Left lung (tissue), 10 donors: ENCODE data around the gene ETV6. TPM values are rescaled to one million over a fixed set of nuclear protein-coding genes. Genes with fewer than 3 reads are reported as not detected.
A peak's percentile ranks its signal among the peaks of the same experiment; 100 is the strongest.

Experiments used
- ATAC-seq: fragments of 200-7000 bp; cut with Tn5 transposase; one replicate; pipeline ENCODE4 v1.9.1; 2020; ENCODE audit warnings: moderate library complexity
- DNase-seq, 4 donors: peaks; one replicate each; pipeline ENCODE4 v3.0.0-alpha.2; 2013 to 2020
- H3K27ac ChIP-seq, 2 donors: fragments of 200-600 bp; sonication (generic) in 1 of 2; one replicate each; pipeline versions ENCODE4 v1.5.0 to v1.8.0; 2020 to 2021
- H3K27me3 ChIP-seq, 2 donors: fragments of 200-600 bp; sonication (generic) in 1 of 2; one replicate each; pipeline versions ENCODE4 v1.5.0 to v1.8.0; 2020 to 2021
- H3K36me3 ChIP-seq, 2 donors: fragments of 200-600 bp; sonication (generic) in 1 of 2; one replicate each; pipeline versions ENCODE4 v1.5.0 to v1.8.0; 2020 to 2021
- H3K4me1 ChIP-seq, 2 donors: fragments of 200-600 bp; one replicate each; pipeline ENCODE4 v1.8.0; 2021
- H3K4me3 ChIP-seq, 2 donors: fragments of 200-600 bp; sonication (generic) in 1 of 2; one replicate each; pipeline versions ENCODE4 v1.5.0 to v1.8.0; 2020 to 2021; ENCODE audit warnings: mild to moderate bottlenecking in 1 of 2
- H3K9me3 ChIP-seq, 2 donors: fragments of 200-600 bp; sonication (generic) in 1 of 2; one replicate each; pipeline versions ENCODE4 v1.5.0 to v1.8.0; 2020 to 2021
- intact Hi-C, 2 donors: fragments of 100-400 bp; cut with DNase I; formaldehyde crosslinking; loops; one replicate each; pipeline versions ENCODE4 v1.11.2 to v1.14.2; 2022
- polyA plus RNA-seq, 6 donors: library from polyadenylated mRNA; unstranded; fragments of 120-200 nt; gene quantifications; one replicate each; pipeline ENCODE4 v1.2.1, GENCODE V29; 2013; ENCODE audit not compliant: insufficient read length in 6 of 6
- total RNA-seq, 2 donors: library from RNA; stranded (reverse); fragmentation: NEBNext Ultra II Directional; extraction: Animal tissue kit (Norgen Biotek cat#: 25700); gene quantifications; one replicate each; pipeline ENCODE4 v1.2.1, GENCODE V29; 2021
- TF ChIP-seq, protein P1 (sequence below), 2 donors: fragments of 200-600 bp; sonication (generic) in 1 of 2; IDR thresholded peaks; one replicate each; pipeline versions ENCODE4 v1.5.0 to v1.8.0; 2021; ENCODE audit warnings: antibody characterized with exemption in 2 of 2
- donor health status: DM: no; HTN: yes; CAD: no.
- donor health status: DM: no; HTN: no; CAD: no.

ETV6 gene
- total and polyA plus RNA-seq, 8 donors, result 16.0 to 44.7 (median 17.1) TPM

DNA sequence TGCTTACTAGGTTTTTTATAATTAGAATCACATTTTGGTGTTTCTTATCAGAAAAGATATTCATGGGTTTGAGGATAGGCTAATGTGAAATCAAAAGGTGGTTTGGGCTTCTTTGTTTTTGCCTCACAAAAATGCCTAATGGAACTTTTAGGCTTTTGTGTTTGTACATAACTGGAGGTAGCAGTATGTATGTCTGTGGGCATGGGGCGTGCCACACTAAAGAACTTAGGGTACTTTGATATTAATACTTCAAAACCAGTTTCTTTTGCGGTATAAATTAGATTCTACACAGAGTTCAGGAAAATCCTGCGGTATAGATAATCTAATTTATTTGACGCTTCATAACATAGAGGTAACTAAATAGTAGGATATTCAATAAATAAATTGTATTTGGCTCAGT lies 1.9 kb downstream of the ETV6 start:
- TF ChIP-seq, protein P1, sequence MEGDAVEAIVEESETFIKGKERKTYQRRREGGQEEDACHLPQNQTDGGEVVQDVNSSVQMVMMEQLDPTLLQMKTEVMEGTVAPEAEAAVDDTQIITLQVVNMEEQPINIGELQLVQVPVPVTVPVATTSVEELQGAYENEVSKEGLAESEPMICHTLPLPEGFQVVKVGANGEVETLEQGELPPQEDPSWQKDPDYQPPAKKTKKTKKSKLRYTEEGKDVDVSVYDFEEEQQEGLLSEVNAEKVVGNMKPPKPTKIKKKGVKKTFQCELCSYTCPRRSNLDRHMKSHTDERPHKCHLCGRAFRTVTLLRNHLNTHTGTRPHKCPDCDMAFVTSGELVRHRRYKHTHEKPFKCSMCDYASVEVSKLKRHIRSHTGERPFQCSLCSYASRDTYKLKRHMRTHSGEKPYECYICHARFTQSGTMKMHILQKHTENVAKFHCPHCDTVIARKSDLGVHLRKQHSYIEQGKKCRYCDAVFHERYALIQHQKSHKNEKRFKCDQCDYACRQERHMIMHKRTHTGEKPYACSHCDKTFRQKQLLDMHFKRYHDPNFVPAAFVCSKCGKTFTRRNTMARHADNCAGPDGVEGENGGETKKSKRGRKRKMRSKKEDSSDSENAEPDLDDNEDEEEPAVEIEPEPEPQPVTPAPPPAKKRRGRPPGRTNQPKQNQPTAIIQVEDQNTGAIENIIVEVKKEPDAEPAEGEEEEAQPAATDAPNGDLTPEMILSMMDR (IDR thresholded peaks at IDR 0.05), result no peak
- Histone ChIP-seq H3K4me1 (peaks cover 18 to 58% of the 10 kb centered on the region in 2 donors), H3K27me3 (no peaks in the 10 kb centered on the region), H3K4me3 (peak overlapping the region; percentile 54 to 77), H3K27ac (peak overlapping the region; percentile 96 to 99), H3K9me3 (no peaks in the 10 kb centered on the region), H3K36me3 (no peaks in the 10 kb centered on the region)
- no peak for ATAC-seq
- no peak for DNase-seq
- intact Hi-C loops, result no loop called here

DNA sequence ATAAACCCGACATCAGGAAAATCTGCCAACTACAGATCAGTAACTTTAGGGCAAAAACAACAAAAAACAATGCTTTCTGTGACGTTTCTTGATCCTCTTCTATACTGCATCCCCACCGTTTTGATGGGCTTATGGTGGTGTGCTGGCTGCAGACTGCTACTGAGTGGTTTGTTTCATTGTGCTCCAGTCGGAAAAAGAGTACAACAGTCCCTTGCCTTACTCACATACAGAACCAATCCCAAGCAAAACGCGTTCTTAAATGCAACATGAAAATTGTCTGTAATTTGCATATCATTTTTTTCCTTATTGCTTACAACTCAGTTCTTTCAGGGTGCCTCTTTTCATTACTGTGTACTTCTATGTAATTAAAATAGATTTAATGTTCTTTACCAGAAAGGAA lies 2.3 kb downstream of the ETV6 start:
- peaks cover 18 to 62% of the 10 kb centered on the region in 2 donors for H3K4me1 ChIP-seq
- TF ChIP-seq, protein P1 (IDR thresholded peaks at IDR 0.05), result no peak
- peak; percentile 22 for ATAC-seq

DNA sequence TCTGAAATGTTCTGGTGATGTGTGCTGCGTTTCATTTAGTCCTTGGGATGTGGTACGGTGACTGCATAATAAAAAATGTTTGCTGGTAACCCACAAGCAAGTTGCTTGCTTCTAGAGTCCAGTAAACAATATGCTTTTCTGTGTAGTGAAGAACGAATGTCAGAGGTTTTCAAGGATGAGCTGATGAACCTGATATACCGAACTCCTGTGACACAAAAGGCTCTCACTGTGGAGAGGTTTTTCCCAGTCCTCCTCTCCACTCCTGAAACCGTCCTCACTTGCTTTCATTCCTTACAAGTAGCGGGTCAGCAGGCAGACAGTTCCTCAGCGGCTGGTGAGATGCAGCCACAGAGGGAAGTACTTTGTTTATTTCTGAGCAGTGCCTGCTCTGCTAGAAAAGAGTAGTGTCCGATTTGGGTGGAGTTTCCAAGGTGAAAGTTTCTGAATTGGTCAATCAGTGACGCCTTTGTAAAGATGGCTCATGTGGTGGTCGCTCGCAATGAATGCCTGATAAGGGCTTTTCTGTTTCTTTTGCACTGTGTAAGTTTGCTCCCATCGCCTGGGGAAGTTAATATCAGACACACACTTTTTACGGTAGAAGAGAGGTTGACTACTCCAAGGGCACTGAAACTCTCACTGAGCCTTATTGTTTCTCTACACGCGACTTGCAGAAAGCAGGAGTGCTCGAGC lies 3.0 kb downstream of the ETV6 start:
- intact Hi-C loops, result no loop called here
- no peaks in the 10 kb centered on the region for H3K27me3 ChIP-seq
- DNase-seq (peak in 1 of 4 donors; percentile 65), ATAC-seq (peak; percentile 31)
- peak overlapping the region; percentile 96 to 99 for H3K27ac ChIP-seq
- H3K4me3 ChIP-seq, result peak overlapping the region; percentile 54 to 77
- H3K4me1 ChIP-seq, result peaks cover 18 to 69% of the 10 kb centered on the region in 2 donors
- no peaks in the 10 kb centered on the region for H3K36me3 ChIP-seq
- TF ChIP-seq, protein P1 (IDR thresholded peaks at IDR 0.05), result no peak
- H3K9me3 ChIP-seq, result no peaks in the 10 kb centered on the region

More for the DNA sequence above, 2.3 kb downstream of the ETV6 start:
- intact Hi-C loops, result no loop called here
- Histone ChIP-seq H3K36me3 (no peaks in the 10 kb centered on the region), H3K4me3 (peak overlapping the region; percentile 54 to 77), H3K27ac (peak overlapping the region; percentile 96 to 99), H3K27me3 (no peaks in the 10 kb centered on the region), H3K9me3 (no peaks in the 10 kb centered on the region)
- DNase-seq, result peak in 1 of 4 donors; percentile 28

GRCh38 chr12:11653215-11653753 lies 3.8 kb downstream of the ETV6 start:
- Histone ChIP-seq H3K4me1 (peaks cover 22 to 74% of the 10 kb centered on the region in 2 donors), H3K9me3 (no peaks in the 10 kb centered on the region), H3K4me3 (peak overlapping the region in 1 of 2 donors; percentile 77), H3K27me3 (no peaks in the 10 kb centered on the region), H3K27ac (peak overlapping the region; percentile 96 to 99), H3K36me3 (no peaks in the 10 kb centered on the region)
- ATAC-seq (no peak), DNase-seq (no peak)
- TF ChIP-seq, protein P1 (IDR thresholded peaks at IDR 0.05), result no peak
- intact Hi-C loops, result no loop called here

GRCh38 chr12:11654338-11654737 lies 4.9 kb downstream of the ETV6 start:
- ATAC-seq, result no peak
- TF ChIP-seq, protein P1 (IDR thresholded peaks at IDR 0.05), result no peak
- H3K9me3 ChIP-seq, result no peaks in the 10 kb centered on the region
- H3K4me1 ChIP-seq, result peaks cover 18 to 82% of the 10 kb centered on the region in 2 donors
- no peak overlapping the region for H3K4me3 ChIP-seq
- peak overlapping the region in 1 of 2 donors; percentile 99 for H3K27ac ChIP-seq
- H3K36me3 ChIP-seq, result no peaks in the 10 kb centered on the region
- DNase-seq, result no peak
- no peaks in the 10 kb centered on the region for H3K27me3 ChIP-seq
- intact Hi-C loops, result no loop called here
